Upper lobe of left lung (tissue), 4 donors: ENCODE results near the gene VAV3.

Experiments
- EP300 ChIP-seq, 4 donors: sonication (generic); formaldehyde crosslinking; IDR thresholded peaks; one replicate each; pipeline ENCODE4 v1.5.1; 2017; ENCODE audit warnings: antibody characterized with exemption in 4 of 4, control low read depth in 2 of 4
- POLR2A ChIP-seq, 4 donors: fragments of 450-650 bp; IDR thresholded peaks; one replicate each; pipeline ENCODE4 v1.5.1; 2016 to 2017; ENCODE audit warnings: antibody characterized with exemption in 4 of 4, mild to moderate bottlenecking in 2 of 4
- POLR2AphosphoS5 ChIP-seq, 2 donors: sonication (generic); formaldehyde crosslinking; IDR thresholded peaks; one replicate each; pipeline ENCODE4 v1.5.1; 2017; ENCODE audit warnings: antibody characterized with exemption in 2 of 2
- TF ChIP-seq, protein P1 (sequence below), 6 experiments: fragments of 450-650 bp in 4 of 6; fragments of 200-600 bp in 2 of 6; sonication (generic) in 2 of 6; IDR thresholded peaks; one replicate each; pipeline ENCODE4 v1.5.1; 2016 to 2019; ENCODE audit warnings: antibody characterized with exemption in 6 of 6

DNA sequence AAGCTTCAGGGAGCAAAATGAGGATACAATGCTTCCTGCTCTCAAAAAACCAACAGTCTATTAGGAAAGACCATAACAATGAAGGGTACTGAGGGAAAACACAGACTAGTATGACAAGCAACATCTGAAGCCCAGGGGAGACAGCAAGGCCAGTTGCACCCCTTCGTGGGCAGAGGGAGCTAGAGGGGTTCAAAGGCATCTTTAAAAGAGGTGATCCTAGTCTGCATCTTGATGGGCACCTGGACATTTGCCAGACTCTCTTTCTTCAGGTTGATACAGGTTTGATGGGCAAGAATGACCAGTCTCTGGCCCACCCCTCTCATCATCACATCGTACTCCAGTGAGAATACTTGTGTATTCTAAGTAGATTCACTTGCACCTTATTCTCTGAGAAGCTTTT is 177.7 kb downstream of the VAV3 start:
- TF ChIP-seq, protein P1, sequence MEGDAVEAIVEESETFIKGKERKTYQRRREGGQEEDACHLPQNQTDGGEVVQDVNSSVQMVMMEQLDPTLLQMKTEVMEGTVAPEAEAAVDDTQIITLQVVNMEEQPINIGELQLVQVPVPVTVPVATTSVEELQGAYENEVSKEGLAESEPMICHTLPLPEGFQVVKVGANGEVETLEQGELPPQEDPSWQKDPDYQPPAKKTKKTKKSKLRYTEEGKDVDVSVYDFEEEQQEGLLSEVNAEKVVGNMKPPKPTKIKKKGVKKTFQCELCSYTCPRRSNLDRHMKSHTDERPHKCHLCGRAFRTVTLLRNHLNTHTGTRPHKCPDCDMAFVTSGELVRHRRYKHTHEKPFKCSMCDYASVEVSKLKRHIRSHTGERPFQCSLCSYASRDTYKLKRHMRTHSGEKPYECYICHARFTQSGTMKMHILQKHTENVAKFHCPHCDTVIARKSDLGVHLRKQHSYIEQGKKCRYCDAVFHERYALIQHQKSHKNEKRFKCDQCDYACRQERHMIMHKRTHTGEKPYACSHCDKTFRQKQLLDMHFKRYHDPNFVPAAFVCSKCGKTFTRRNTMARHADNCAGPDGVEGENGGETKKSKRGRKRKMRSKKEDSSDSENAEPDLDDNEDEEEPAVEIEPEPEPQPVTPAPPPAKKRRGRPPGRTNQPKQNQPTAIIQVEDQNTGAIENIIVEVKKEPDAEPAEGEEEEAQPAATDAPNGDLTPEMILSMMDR (IDR thresholded peaks at IDR 0.05), result no peak
- TF ChIP-seq POLR2A (IDR thresholded peaks at IDR 0.05) (no peak), POLR2AphosphoS5 (IDR thresholded peaks at IDR 0.05) (no peak), EP300 (IDR thresholded peaks at IDR 0.05) (no peak)
